Type B pancreatic cell (in vitro differentiated cells): Measurements from ENCODE around the gene PSTPIP1. TPM values are rescaled to one million over a fixed set of nuclear protein-coding genes. Genes with fewer than 3 reads are reported as not detected.

Experiments
- DNase-seq: peaks from one replicate; pipeline ENCODE4 v3.0.0; 2021; ENCODE audit warnings: mixed read lengths; ENCODE audit not compliant: unreplicated experiment; ENCODE audit errors: extremely low spot score
- H3K27ac Mint-ChIP-seq: 2 replicates; pipeline ENCODE4 v1.8.0; 2021; ENCODE audit warnings: mild to moderate bottlenecking, mixed read lengths
- H3K27me3 Mint-ChIP-seq: 2 replicates; pipeline ENCODE4 v1.8.0; 2021; ENCODE audit warnings: mixed read lengths
- H3K36me3 Mint-ChIP-seq: 2 replicates; pipeline ENCODE4 v1.8.0; 2021; ENCODE audit warnings: mixed read lengths
- H3K4me1 Mint-ChIP-seq: one replicate; pipeline ENCODE4 v1.8.0; 2021; ENCODE audit warnings: mixed read lengths; ENCODE audit not compliant: unreplicated experiment
- H3K4me3 Mint-ChIP-seq: 2 replicates; pipeline ENCODE4 v1.8.0; 2021; ENCODE audit warnings: mild to moderate bottlenecking, mixed read lengths
- H3K9me3 Mint-ChIP-seq: 2 replicates; pipeline ENCODE4 v1.8.0; 2021; ENCODE audit warnings: mixed read lengths
- CTCF ChIP-seq: fragments of 200-600 bp; sonication (generic); conservative IDR thresholded peaks from 2 replicates; pipeline ENCODE4 v1.5.0; 2021; ENCODE audit warnings: antibody characterized with exemption, mild to moderate bottlenecking
- total RNA-seq: library from RNA; stranded (reverse); gene quantifications from 2 replicates; pipeline ENCODE4 v1.2.1, GENCODE V29; 2021; ENCODE audit warnings: low replicate concordance

Gene PSTPIP1
- total RNA-seq, 1 donor from 2014 or later = 0.77 TPM

- Mint-ChIP-seq H3K27ac (no peak overlapping the region), H3K4me3 (no peak overlapping the region), H3K9me3 (no peaks in the 10 kb centered on the region), H3K4me1 (peaks cover 9% of the 10 kb centered on the region), H3K27me3 (peaks cover 12% of the 10 kb centered on the region), H3K36me3 (no peaks in the 10 kb centered on the region)
- no peak for TF ChIP-seq CTCF
- no peak for DNase-seq
Measured at GRCh38 chr15:77019521-77020331, 24.8 kb downstream of the PSTPIP1 start.

GRCh38 chr15:77020348-77021087, 25.6 kb downstream of the PSTPIP1 start:
- TF ChIP-seq CTCF = no peak
- no peak for DNase-seq

GRCh38 chr15:77021088-77021481, 26.2 kb downstream of the PSTPIP1 start:
- Mint-ChIP-seq H3K27ac (no peak overlapping the region), H3K9me3 (no peaks in the 10 kb centered on the region), H3K4me1 (peaks cover 9% of the 10 kb centered on the region), H3K27me3 (peaks cover 11% of the 10 kb centered on the region), H3K4me3 (no peak overlapping the region), H3K36me3 (no peaks in the 10 kb centered on the region)
- no peak for TF ChIP-seq CTCF
- DNase-seq = no peak

More at GRCh38 chr15:77020348-77021087, 25.6 kb downstream of the PSTPIP1 start:
- Mint-ChIP-seq H3K36me3 (no peaks in the 10 kb centered on the region), H3K27ac (no peak overlapping the region), H3K9me3 (no peaks in the 10 kb centered on the region), H3K27me3 (peaks cover 8% of the 10 kb centered on the region), H3K4me1 (peaks cover 9% of the 10 kb centered on the region), H3K4me3 (no peak overlapping the region)

- H3K27ac Mint-ChIP-seq = peak overlapping the region; percentile 32
- H3K4me3 Mint-ChIP-seq = no peak overlapping the region
- H3K9me3 Mint-ChIP-seq = no peaks in the 10 kb centered on the region
- DNase-seq = no peak
- H3K36me3 Mint-ChIP-seq = no peaks in the 10 kb centered on the region
- H3K4me1 Mint-ChIP-seq = peaks cover 9% of the 10 kb centered on the region
- peaks cover 13% of the 10 kb centered on the region for H3K27me3 Mint-ChIP-seq
- no peak for TF ChIP-seq CTCF
Measured at GRCh38 chr15:77021803-77022381, 27.0 kb downstream of the PSTPIP1 start.

GRCh38 chr15:77022646-77023575, 28.0 kb downstream of the PSTPIP1 start:
- Mint-ChIP-seq H3K27me3 (peaks cover 13% of the 10 kb centered on the region), H3K36me3 (no peaks in the 10 kb centered on the region), H3K4me1 (peaks cover 9% of the 10 kb centered on the region), H3K27ac (no peak overlapping the region), H3K4me3 (no peak overlapping the region), H3K9me3 (no peaks in the 10 kb centered on the region)
- DNase-seq = peak; percentile 51
- no peak for TF ChIP-seq CTCF
